Gastroesophageal sphincter (tissue), 4 donors: ENCODE results near the gene ARSD. TPM values are rescaled to one million over a fixed set of nuclear protein-coding genes. Genes with fewer than 3 reads are reported as not detected.

Experiments
- ATAC-seq: fragments of 150-250 bp; one replicate; pipeline ENCODE4 v1.9.1; 2016; ENCODE audit warnings: mild to moderate bottlenecking, moderate library complexity
- H3K27ac ChIP-seq, 4 donors: fragments of 200-600 bp; sonication (generic) in 3 of 4; 1 replicate in 3 of 4; 2 replicates in 1 of 4; pipeline ENCODE4 v1.5.1; 2016 to 2019
- H3K27me3 ChIP-seq: fragments of 200-600 bp; sonication (generic); one replicate; pipeline ENCODE4 v1.5.1; 2019
- H3K36me3 ChIP-seq, 2 donors: fragments of 200-600 bp; sonication (generic); one replicate each; pipeline ENCODE4 v1.5.1; 2019; ENCODE audit warnings: control low read depth in 1 of 2
- H3K4me1 ChIP-seq, 3 donors: fragments of 200-600 bp; sonication (generic); 1 replicate in 2 of 3; 2 replicates in 1 of 3; pipeline ENCODE4 v1.5.1; 2016 to 2019; ENCODE audit warnings: control low read depth in 2 of 3
- H3K4me3 ChIP-seq, 2 donors: fragments of 200-600 bp; sonication (generic); one replicate each; pipeline ENCODE4 v1.5.1; 2019; ENCODE audit warnings: mild to moderate bottlenecking in 1 of 2, moderate library complexity in 1 of 2
- H3K9me3 ChIP-seq, 3 donors: fragments of 200-600 bp; sonication (generic); one replicate each; pipeline ENCODE4 v1.5.1; 2017 to 2019; ENCODE audit warnings: control low read depth in 2 of 3
- CTCF ChIP-seq, 4 experiments: fragments of 200-600 bp in 2 of 4; fragments of 450-650 bp in 2 of 4; sonication (generic) in 1 of 4; IDR thresholded peaks; one replicate each; pipeline ENCODE4 v1.5.1; 2017 to 2019; ENCODE audit warnings: antibody characterized with exemption in 4 of 4, mild to moderate bottlenecking in 2 of 4, moderate library complexity in 2 of 4
- EP300 ChIP-seq: sonication (generic); formaldehyde crosslinking; IDR thresholded peaks from one replicate; pipeline ENCODE4 v1.6.1; 2017; ENCODE audit warnings: antibody characterized with exemption, mild to moderate bottlenecking
- POLR2A ChIP-seq, 2 donors: fragments of 450-650 bp; IDR thresholded peaks; one replicate each; pipeline ENCODE4 v1.6.1; 2017; ENCODE audit warnings: antibody characterized with exemption in 2 of 2, mild to moderate bottlenecking in 2 of 2, moderate library complexity in 1 of 2
- POLR2AphosphoS5 ChIP-seq: sonication (generic); formaldehyde crosslinking; IDR thresholded peaks from one replicate; pipeline ENCODE4 v1.6.1; 2017; ENCODE audit warnings: antibody characterized with exemption
- WGBS, 2 donors: methylation state at CpG; one replicate each; pipeline ENCODE4 v1.1.5; 2018; ENCODE audit warnings: low coverage in 1 of 2; 5-methylcytosine and 5-hydroxymethylcytosine counted together
- total RNA-seq, 4 donors: library from RNA; depleted of rRNA; stranded (reverse); fragments of >200 nt; gene quantifications; one replicate each; pipeline ENCODE4 v1.1.0, GENCODE V29; 2016

Gene ARSD
- total RNA-seq, 4 donors from 2014 or later, result 11.5 to 20.2 (median 12.4) TPM

GRCh38 chrX:2921750-2922149 is 7.4 kb downstream of the ARSD start:
- Histone ChIP-seq H3K9me3 (no peaks in the 10 kb centered on the region), H3K27ac (no peak overlapping the region), H3K4me3 (no peak overlapping the region), H3K36me3 (peaks cover 0 to 63% of the 10 kb centered on the region in 2 donors), H3K27me3 (no peaks in the 10 kb centered on the region), H3K4me1 (no peaks in the 10 kb centered on the region)
- TF ChIP-seq CTCF (IDR thresholded peaks at IDR 0.05), result no peak
- no peak for TF ChIP-seq EP300
- no peak for TF ChIP-seq POLR2A (IDR thresholded peaks at IDR 0.05)
- TF ChIP-seq POLR2AphosphoS5, result no peak
- WGBS, 2 donors, result 95 to 100% methylated on average over 2 to 7 of the region's 9 CpGs
- no peak for ATAC-seq

- 57 to 92% methylated on average over 1 of the region's 1 CpG for WGBS, 2 donors
- Histone ChIP-seq H3K4me1 (no peaks in the 10 kb centered on the region), H3K4me3 (no peak overlapping the region), H3K9me3 (no peaks in the 10 kb centered on the region), H3K36me3 (peaks cover 0 to 66% of the 10 kb centered on the region in 2 donors), H3K27ac (no peak overlapping the region), H3K27me3 (no peaks in the 10 kb centered on the region)
- no peak for ATAC-seq
- no peak for TF ChIP-seq POLR2AphosphoS5
- TF ChIP-seq CTCF (IDR thresholded peaks at IDR 0.05), result no peak
- TF ChIP-seq POLR2A (IDR thresholded peaks at IDR 0.05), result no peak
- TF ChIP-seq EP300, result no peak
These were observed 7.9 kb downstream of the ARSD start for GRCh38 chrX:2921193-2921592.

GRCh38 chrX:2917767-2918166 is 11.4 kb downstream of the ARSD start:
- Histone ChIP-seq H3K27ac (no peak overlapping the region), H3K36me3 (peaks cover 0 to 73% of the 10 kb centered on the region in 2 donors), H3K4me1 (no peaks in the 10 kb centered on the region), H3K4me3 (no peak overlapping the region), H3K27me3 (no peaks in the 10 kb centered on the region), H3K9me3 (no peaks in the 10 kb centered on the region)
- TF ChIP-seq EP300, result no peak
- no peak for TF ChIP-seq POLR2AphosphoS5
- TF ChIP-seq POLR2A (IDR thresholded peaks at IDR 0.05), result no peak
- no peak for TF ChIP-seq CTCF (IDR thresholded peaks at IDR 0.05)
- no peak for ATAC-seq
- 100% methylated on average over 4 to 5 of the region's 23 CpGs for WGBS, 2 donors

- H3K4me3 ChIP-seq, result no peak overlapping the region
- TF ChIP-seq CTCF (IDR thresholded peaks at IDR 0.05) (no peak), POLR2A (IDR thresholded peaks at IDR 0.05) (no peak), POLR2AphosphoS5 (no peak), EP300 (no peak)
- H3K27ac ChIP-seq, result no peak overlapping the region
- H3K4me1 ChIP-seq, result no peaks in the 10 kb centered on the region
- H3K27me3 ChIP-seq, result no peaks in the 10 kb centered on the region
- ATAC-seq, result no peak
- peaks cover 0 to 49% of the 10 kb centered on the region in 2 donors for H3K36me3 ChIP-seq
- no peaks in the 10 kb centered on the region for H3K9me3 ChIP-seq
- 38 to 64% methylated on average over 2 of the region's 3 CpGs for WGBS, 2 donors
These were observed 16.0 kb downstream of the ARSD start for GRCh38 chrX:2913118-2913517.

- 93% methylated on average over 3 of the region's 3 CpGs; no CpG with 5 or more reads in 1 of the 2 donors for WGBS, 2 donors
- H3K9me3 ChIP-seq, result no peaks in the 10 kb centered on the region
- TF ChIP-seq POLR2A (IDR thresholded peaks at IDR 0.05) (no peak), CTCF (IDR thresholded peaks at IDR 0.05) (no peak), EP300 (no peak), POLR2AphosphoS5 (no peak)
- no peak overlapping the region for H3K4me3 ChIP-seq
- ATAC-seq, result no peak
- no peaks in the 10 kb centered on the region for H3K4me1 ChIP-seq
- no peaks in the 10 kb centered on the region for H3K27me3 ChIP-seq
- peaks cover 0 to 37% of the 10 kb centered on the region in 2 donors for H3K36me3 ChIP-seq
- H3K27ac ChIP-seq, result no peak overlapping the region
These were observed 19.0 kb downstream of the ARSD start for GRCh38 chrX:2910109-2910508.
